ENCODE data around the gene SMIM35.

DNA sequence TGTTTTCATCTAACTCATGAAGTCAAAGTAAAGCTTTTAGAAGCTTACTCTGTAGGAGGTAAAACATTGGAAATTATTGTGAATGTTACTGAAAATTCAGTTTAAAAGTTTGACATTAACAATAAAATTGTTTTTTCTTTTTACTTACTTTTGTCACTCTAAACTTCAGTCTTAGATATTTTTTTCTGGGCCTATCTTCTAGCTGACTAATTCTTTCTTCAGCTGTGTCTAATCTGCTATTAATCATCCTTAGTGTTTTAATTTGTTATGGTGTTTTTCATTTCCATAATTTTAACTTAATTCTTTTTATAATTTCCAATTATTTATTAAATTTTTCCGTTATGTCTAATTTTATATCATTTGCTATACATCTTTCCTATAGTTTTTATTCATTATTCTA is 65.6 kb downstream of the SMIM35 start:
- TF ChIP-seq POLR2A (IDR thresholded peaks at IDR 0.05): no peak
- TF ChIP-seq, protein P1, sequence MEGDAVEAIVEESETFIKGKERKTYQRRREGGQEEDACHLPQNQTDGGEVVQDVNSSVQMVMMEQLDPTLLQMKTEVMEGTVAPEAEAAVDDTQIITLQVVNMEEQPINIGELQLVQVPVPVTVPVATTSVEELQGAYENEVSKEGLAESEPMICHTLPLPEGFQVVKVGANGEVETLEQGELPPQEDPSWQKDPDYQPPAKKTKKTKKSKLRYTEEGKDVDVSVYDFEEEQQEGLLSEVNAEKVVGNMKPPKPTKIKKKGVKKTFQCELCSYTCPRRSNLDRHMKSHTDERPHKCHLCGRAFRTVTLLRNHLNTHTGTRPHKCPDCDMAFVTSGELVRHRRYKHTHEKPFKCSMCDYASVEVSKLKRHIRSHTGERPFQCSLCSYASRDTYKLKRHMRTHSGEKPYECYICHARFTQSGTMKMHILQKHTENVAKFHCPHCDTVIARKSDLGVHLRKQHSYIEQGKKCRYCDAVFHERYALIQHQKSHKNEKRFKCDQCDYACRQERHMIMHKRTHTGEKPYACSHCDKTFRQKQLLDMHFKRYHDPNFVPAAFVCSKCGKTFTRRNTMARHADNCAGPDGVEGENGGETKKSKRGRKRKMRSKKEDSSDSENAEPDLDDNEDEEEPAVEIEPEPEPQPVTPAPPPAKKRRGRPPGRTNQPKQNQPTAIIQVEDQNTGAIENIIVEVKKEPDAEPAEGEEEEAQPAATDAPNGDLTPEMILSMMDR (IDR thresholded peaks at IDR 0.05): no peak
- TF ChIP-seq POLR2AphosphoS5 (IDR thresholded peaks at IDR 0.05): no peak

Measured in breast epithelium (tissue), 3 donors.